Kidney (tissue), 14 donors: ENCODE results near the gene GPRC5A. TPM values are rescaled to one million over a fixed set of nuclear protein-coding genes. Genes with fewer than 3 reads are reported as not detected.

Source experiments
- DNase-seq, 5 donors: peaks; one replicate each; pipeline ENCODE4 v3.0.0-alpha.2; 2013 to 2020
- FAIRE-seq: peaks from 2 replicates; lab custom pipeline; 2012; peaks lifted over from hg19 to GRCh38; lab: Jason Lieb, UNC
- H3K27ac ChIP-seq, 2 donors: one replicate each; pipeline ENCODE4 v1.7.0; 2013; ENCODE audit warnings: low read depth in 2 of 2, low read length in 2 of 2, inconsistent platforms in 1 of 2
- H3K27me3 ChIP-seq: one replicate; pipeline ENCODE4 v1.7.1; 2013; ENCODE audit warnings: low read length, inconsistent platforms; ENCODE audit not compliant: control insufficient read depth, insufficient read depth
- H3K36me3 ChIP-seq, 3 donors: one replicate each; pipeline versions ENCODE4 v1.7.0 to v1.7.1; 2013; ENCODE audit warnings: low read length in 3 of 3, control low read depth in 1 of 3, inconsistent platforms in 1 of 3; ENCODE audit not compliant: insufficient read depth in 3 of 3, control insufficient read depth in 2 of 3
- H3K4me1 ChIP-seq, 3 donors: one replicate each; pipeline versions ENCODE4 v1.7.0 to v1.7.1; 2013; ENCODE audit warnings: low read length in 3 of 3, inconsistent platforms in 1 of 3, low read depth in 1 of 3; ENCODE audit not compliant: control insufficient read depth in 2 of 3, insufficient read depth in 2 of 3
- H3K4me3 ChIP-seq, 3 donors: one replicate each; pipeline versions ENCODE4 v1.7.0 to v1.8.1; 2013; ENCODE audit warnings: low read length in 3 of 3, control low read depth in 1 of 3, inconsistent platforms in 1 of 3
- H3K9ac ChIP-seq, 3 donors: one replicate each; pipeline versions ENCODE4 v1.7.0 to v1.7.1; 2013; ENCODE audit warnings: low read length in 3 of 3, control low read depth in 1 of 3, inconsistent platforms in 1 of 3
- H3K9me3 ChIP-seq, 3 donors: one replicate each; pipeline versions ENCODE4 v1.7.0 to v1.7.1; 2013; ENCODE audit warnings: low read length in 3 of 3, control low read depth in 1 of 3, inconsistent platforms in 1 of 3; ENCODE audit not compliant: control insufficient read depth in 2 of 3, insufficient read depth in 1 of 3
- CTCF ChIP-seq: IDR thresholded peaks from 3 replicates; pipeline ENCODE4 v1.5.1; 2012; ENCODE audit warnings: mild to moderate bottlenecking, moderate library complexity, borderline replicate concordance; ENCODE audit not compliant: insufficient read depth; ENCODE audit errors: extremely low read depth
- intact Hi-C: fragments of 100-400 bp; cut with DNase I; formaldehyde crosslinking; loops from one replicate; pipeline ENCODE4 v1.11.1; 2022
- polyA plus RNA-seq: library from polyadenylated mRNA; stranded (reverse); fragments of 350-450 nt; fragmentation: Illumina TruSeq; extraction: RNeasy Lipid Tissue Mini Kit (QIAGEN cat#74804); gene quantifications from one replicate; pipeline ENCODE4 v1.2.3, GENCODE V29; 2014; ENCODE audit warnings: low read depth, low replicate concordance; ENCODE audit not compliant: insufficient read depth
- total RNA-seq: library from RNA; stranded (reverse); fragmentation: NEBNext Ultra II Directional; extraction: Animal tissue kit (Norgen Biotek cat#: 25700); gene quantifications from one replicate; pipeline ENCODE4 v1.2.1, GENCODE V29; 2021
- donor health status: control.
- donor health status: control.
- donor health status: control.
- donor health status: control.
- donor health status: control.
- donor health status: DM: yes; HTN: yes; CAD: no.
- donor health status: Normal renal cell carcinoma (clear cell type).

Gene GPRC5A
- total and polyA plus RNA-seq, 2 donors from 2014 or later = 6.3 to 60.6 TPM

DNA sequence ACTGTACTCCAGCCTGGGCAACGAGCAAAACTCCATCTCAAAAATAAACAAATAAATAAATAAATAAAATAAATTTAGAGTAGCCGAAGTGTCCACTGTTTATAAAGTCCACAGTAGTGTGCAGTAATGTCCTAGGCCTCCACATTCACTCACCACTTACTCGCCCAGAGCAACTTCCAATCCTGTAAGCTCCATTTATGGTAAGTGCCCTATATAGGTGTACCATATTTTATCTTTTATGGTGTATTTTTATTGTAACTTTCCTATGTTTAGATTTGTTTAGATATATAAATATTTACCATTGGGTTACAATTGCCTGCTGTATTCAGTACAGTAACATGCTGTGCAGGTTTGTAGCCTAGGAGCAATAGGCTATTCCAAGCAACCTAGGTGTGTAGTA is 37.9 kb upstream of the GPRC5A start:
- Histone ChIP-seq H3K4me3 (no peak overlapping the region), H3K9me3 (no peaks in the 10 kb centered on the region), H3K27me3 (no peaks in the 10 kb centered on the region), H3K27ac (no peak overlapping the region), H3K36me3 (no peaks in the 10 kb centered on the region), H3K9ac (no peak overlapping the region), H3K4me1 (no peaks in the 10 kb centered on the region)
- no peak for TF ChIP-seq CTCF
- intact Hi-C loops = no loop called here
- no peak for FAIRE-seq
- DNase-seq = no peak

- TF ChIP-seq CTCF = no peak
- Histone ChIP-seq H3K36me3 (no peaks in the 10 kb centered on the region), H3K4me1 (no peaks in the 10 kb centered on the region), H3K9me3 (no peaks in the 10 kb centered on the region), H3K27ac (no peak overlapping the region), H3K27me3 (no peaks in the 10 kb centered on the region), H3K4me3 (no peak overlapping the region), H3K9ac (no peak overlapping the region)
- no peak for DNase-seq
- intact Hi-C loops = no loop called here
- FAIRE-seq = no peak
Measured at GRCh38 chr12:12859690-12860089, 31.7 kb upstream of the GPRC5A start.

DNA sequence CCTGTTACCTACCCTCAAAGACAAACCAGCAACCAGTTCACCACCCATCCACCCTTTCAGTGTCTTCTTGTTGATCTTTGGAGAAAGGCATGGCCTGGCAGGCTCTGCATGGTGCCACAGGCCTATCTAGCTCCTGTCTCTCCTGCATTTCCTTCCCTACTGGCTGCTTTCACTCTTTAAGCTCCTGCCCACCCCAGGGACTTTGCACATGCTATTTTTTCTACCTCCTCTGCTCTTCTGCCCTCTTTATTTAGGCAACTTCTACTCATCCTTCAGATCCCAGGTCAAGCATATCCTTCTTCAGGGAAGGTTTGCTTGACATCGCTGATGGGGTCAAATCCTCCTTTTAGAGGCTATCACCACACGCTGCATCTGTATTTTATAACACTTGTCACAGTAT is 27.1 kb upstream of the GPRC5A start:
- no peaks in the 10 kb centered on the region for H3K36me3 ChIP-seq
- DNase-seq (no peak), FAIRE-seq (no peak)
- H3K4me3 ChIP-seq = no peak overlapping the region
- no peaks in the 10 kb centered on the region for H3K9me3 ChIP-seq
- no peaks in the 10 kb centered on the region for H3K4me1 ChIP-seq
- no peak overlapping the region for H3K9ac ChIP-seq
- TF ChIP-seq CTCF = no peak
- no peaks in the 10 kb centered on the region for H3K27me3 ChIP-seq
- intact Hi-C loops = no loop called here
- no peak overlapping the region for H3K27ac ChIP-seq
